Measurements from ENCODE around the gene GIPR. TPM values are rescaled to one million over a fixed set of nuclear protein-coding genes. Genes with fewer than 3 reads are reported as not detected.
"Not testable (repeated sequence)": the region's sequence is repeated elsewhere in the genome, so short reads cannot be mapped to it uniquely, and the experiment has no call there.

The GIPR gene, protein sequence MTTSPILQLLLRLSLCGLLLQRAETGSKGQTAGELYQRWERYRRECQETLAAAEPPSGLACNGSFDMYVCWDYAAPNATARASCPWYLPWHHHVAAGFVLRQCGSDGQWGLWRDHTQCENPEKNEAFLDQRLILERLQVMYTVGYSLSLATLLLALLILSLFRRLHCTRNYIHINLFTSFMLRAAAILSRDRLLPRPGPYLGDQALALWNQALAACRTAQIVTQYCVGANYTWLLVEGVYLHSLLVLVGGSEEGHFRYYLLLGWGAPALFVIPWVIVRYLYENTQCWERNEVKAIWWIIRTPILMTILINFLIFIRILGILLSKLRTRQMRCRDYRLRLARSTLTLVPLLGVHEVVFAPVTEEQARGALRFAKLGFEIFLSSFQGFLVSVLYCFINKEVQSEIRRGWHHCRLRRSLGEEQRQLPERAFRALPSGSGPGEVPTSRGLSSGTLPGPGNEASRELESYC
- 5.0 TPM for total RNA-seq
- long read RNA-seq: 0 reads

DNA sequence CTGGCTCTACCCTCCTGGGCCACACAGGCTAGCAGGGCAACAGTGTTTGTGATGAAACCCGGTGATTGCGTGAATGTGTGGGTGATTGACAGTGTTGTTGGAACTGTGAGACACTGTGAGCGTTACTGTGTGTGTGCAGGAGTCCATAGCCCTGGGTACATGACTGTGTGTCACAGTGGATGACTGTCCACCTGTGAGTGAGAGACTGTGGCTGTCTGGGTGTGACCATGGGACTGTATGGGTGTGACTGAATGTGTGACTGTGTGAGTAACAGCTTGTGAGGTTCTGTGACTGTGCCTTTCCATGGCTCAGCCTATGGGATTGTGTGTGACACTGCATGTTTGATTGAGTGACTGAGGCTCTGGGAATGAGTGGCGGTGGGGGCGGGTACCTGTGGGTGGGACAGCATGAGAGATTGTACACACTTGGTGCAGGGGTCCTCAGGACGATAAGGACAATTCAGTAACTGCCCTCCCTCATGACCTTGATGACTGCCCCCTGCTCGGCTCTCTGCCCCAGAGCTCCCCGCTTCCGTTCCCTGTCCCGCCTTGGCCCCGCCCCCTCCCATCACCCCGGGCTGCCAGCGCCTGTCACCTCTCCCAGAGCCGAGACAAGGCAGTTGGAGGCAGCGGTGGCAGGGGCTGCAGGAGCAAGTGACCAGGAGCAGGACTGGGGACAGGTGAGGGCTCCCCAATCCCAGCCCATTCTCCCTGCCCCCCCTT lies at the start of gene GIPR:
Gene GIPR, plus strand, starts transcription at position 602 of the 722 bp plus-strand sequence. CDS start 1,300 bp downstream, outside the sequence.
- intact Hi-C loops (cut with DNase I): no loop called here
- DNase-seq (ENCODE audit: missing footprints) (peak; percentile 72), ATAC-seq (peak; percentile 66)

DNA sequence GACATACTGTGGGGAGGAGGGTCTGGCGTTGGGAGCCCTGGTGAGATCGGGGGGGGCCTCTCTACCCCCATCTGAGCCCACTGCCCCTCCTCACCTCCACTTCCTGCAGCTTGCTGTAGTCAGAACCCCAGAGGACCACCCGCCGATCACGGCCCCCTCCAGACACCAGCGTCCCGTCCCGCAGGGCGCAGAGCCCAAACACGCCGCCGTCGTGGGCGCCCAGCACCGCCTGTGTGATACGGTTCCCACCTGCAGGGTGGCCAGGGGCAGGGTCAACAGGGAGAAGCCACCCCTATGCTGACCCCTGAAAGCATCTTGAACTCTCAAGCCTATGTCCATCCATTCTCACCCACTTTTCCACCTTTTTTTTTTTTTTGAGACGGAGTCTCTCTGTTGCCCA lies 46.6 kb upstream of the GIPR start:
- no peak for DNase-seq (ENCODE audit: missing footprints)
- ATAC-seq: no peak
- intact Hi-C loops (cut with DNase I): no loop called here

DNA sequence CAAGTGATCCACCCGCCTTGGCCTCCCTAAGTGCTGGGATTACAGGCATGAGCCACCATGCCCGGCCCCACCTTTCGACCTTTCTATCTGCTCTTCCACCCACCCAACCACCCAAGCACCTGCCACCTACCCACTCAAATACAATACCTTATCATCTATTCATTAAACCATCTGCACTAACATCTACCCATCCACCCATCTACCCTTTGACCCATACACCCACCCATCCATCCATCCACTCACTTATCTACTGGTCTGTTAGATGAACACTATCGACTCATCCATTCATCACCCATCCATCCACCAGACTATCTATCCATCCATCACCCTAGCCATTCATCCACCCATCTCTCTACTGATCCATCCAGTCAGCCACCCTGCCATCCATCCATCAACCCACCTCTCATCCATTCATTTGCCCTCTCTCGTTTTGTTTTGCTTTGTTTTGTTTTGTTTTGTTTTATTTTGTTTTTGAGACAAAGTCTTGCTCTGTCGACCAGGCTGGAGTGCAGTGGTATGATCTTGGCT lies 46.0 kb upstream of the GIPR start:
- intact Hi-C loops (cut with DNase I): no loop called here
- no peak for ATAC-seq
- DNase-seq (ENCODE audit: missing footprints): no peak

DNA sequence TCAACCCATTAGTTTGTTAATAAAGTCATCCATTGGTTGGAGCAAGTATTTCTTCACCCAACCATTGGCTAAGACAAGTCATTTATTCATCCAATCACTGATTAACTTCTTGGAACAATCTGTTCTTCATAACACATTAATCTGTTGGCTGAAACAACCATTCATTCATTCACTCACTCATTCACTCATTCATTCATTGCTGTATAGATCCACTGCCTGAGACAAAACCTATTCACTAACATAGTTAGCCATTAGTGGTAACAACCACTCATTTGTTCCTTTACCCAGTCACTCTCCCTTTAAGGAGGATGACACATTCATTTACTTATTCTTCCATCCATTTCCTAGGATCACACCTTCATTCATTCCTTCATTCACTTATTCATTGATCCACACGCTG lies 44.0 kb upstream of the GIPR start:
- ATAC-seq: no peak
- intact Hi-C loops (cut with DNase I): no loop called here
- DNase-seq (ENCODE audit: missing footprints): no peak

DNA sequence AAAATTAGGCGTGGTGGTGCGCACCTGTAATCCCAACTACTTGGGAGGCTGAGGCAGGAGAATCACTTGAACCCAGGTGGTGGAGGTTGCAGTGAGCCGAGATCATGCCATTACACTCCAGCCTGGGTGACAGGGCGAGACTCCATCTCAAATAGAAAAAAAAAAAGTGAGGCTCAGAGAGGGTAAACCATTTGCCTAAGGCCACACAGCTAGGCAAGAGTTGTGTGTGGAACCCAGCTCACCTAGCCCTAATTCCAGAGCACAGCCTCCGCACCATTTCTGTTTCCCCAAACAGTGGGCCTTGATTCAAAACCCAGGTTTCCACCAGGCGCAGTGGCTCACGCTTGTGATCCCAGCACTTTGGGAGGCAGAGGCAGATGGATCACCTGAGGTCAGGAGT lies 39.8 kb upstream of the GIPR start:
- ATAC-seq; DNase-seq (ENCODE audit: missing footprints); intact Hi-C loops (cut with DNase I): not testable (repeated sequence)

DNA sequence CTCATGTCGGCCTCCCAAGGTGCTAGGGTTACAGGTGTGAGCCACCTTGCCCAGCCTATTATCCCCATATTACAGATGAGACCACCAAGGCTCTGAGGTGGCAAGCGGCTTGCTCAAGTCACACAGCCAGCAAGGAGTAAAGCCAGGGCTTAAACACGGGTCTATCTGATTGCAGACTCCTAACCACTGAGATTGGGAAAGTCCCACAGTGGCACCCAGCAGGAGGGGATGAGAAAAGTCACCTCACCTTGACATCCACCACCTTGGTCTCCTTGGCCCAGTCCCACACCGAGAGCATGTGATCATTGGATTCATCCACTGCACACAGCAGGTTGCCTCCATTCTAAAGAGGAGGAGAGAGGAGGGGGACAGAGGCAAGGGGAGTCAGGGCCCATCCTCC lies 38.3 kb upstream of the GIPR start:
- intact Hi-C loops (cut with DNase I): no loop called here

DNA sequence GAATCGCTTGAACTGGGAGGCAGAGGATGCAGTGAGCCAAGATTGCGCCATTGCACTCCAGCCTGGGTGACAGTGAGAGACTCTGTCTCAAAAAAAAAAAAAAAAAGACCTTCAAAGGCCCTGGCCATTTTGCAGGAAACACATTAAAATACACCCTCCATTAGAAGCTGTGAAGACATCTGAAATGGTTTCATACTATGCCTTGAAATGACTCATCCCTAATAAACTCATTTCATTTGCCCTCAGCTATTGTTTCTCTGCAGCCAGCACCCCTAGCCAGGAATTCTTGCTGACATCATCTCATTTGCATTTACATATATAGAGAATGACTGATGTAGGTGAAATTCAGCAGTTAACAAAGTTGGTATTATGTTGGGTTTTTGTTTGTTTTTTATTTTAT lies 37.6 kb upstream of the GIPR start:
- ATAC-seq: no peak
- DNase-seq (ENCODE audit: missing footprints): no peak
- intact Hi-C loops (cut with DNase I): no loop called here

More for the DNA sequence above, 38.3 kb upstream of the GIPR start:
- DNase-seq (ENCODE audit: missing footprints): no peak
- ATAC-seq: no peak

DNA sequence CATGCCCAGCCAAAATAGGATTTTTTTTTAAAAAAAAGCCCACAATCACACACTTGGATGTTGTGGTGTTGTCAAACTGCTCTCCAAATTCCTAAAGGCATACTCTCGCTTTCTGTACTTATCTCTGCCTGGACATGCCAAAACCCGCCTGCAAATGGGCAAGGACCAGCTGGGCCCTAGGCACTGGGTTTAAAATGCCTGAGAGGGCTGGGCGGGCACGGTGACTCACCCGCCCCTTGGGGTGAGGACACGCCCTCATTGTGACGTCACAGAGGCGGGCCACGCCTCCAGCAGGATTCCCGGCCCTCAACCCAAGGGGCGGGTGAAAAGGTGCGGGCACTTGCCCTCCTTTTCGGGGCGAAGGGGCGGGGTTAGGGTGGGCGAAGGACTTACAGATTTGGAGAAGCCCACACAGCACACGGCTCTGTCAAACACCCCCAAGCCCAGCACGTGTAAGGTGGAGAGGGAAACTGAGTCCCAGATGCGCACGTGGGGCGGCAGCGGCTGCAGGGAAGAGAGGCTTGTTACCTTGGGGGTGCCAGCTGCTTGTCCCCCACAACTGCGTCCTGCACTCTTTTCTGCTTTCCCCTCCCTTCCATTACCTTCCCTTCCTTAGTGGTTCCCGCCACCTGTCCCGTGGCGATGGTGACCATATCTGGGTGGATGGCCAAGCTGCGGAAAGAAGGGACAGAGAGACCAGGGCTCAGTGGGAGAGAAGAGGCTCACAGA lies 35.4 kb upstream of the GIPR start:
- DNase-seq (ENCODE audit: missing footprints) (peak; percentile 83), ATAC-seq (peak; percentile 92)
- intact Hi-C loops (cut with DNase I): no loop called here

DNA sequence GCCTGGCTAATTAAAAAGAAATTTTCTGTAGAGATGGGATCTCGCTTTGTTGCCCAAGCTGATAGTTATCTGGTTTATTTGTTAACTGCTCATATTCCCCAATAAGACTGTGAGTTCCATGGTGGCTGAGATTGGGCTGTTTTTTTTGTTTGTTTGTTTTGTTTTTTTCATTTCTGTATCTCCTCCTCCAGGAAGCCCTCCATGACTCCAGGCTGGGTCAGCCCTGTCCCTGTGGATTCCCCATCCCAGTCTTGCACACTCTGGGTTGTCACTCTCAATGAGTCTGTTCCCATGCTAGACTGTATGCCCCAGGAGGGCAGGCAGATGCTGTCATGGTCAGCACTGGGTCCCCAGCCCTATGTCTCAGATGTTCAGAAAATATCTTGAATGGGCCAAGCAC lies 31.7 kb upstream of the GIPR start:
- DNase-seq (ENCODE audit: missing footprints) (no peak), ATAC-seq (no peak)
- intact Hi-C loops (cut with DNase I): no loop called here

DNA sequence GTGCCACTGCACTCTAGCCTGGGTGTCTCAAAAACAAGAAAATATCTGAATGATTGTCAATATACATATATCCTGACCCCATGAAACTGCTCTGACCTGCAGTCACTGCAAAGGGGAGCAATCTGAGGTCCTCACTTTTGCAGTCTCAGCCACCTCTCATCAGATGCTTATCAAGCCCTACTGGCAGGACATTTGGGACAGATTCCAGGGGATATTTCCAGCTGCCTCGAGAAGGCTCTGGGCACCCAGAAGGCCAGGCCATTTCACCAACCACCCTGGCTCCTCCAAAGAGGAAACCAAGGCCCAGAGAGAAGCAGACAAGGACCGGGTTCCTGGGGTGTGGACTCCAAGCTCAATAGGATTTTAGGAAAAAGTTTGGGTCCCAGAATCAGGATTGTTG lies 31.1 kb upstream of the GIPR start:
- DNase-seq (ENCODE audit: missing footprints) (no peak), ATAC-seq (no peak)
- intact Hi-C loops (cut with DNase I): no loop called here

DNA sequence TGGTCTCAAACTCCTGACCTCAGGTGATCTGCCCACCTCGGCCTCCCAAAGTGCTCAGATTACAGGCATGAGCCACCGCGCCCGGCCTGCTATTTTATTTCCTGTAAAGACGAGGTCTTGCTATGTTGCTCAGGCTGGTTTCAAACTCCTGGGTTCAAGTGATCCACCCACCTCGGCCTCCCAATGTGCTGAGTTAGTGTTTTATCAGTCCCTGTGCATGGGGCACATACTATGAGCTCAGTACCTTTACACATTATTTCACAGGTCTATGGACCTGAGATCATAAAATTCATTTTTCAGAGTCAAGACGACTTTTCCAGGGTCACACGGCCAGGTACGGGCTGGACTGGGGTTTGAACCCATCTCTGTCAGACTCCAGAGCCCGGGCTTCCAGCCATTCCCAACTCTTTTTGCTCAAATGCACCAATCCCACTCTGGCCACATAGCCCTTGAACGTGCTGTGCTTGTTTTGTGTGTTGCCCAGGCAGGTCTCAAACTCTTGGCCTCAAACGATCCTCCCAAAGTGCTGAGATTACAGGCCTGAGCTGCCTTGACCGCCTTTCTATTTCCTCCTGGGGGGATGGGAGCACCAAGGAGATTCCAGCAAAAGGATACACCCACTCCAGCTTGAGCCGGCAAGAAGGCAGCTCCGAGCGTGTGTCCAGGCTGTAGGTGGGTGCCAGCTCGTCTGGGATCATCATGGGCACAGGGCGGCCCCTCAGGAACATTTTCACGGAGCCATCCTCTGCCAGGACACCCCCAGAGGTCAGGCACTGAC lies 29.9 kb upstream of the GIPR start:
- ATAC-seq (no peak), DNase-seq (ENCODE audit: missing footprints) (no peak)
- intact Hi-C loops (cut with DNase I): no loop called here

DNA sequence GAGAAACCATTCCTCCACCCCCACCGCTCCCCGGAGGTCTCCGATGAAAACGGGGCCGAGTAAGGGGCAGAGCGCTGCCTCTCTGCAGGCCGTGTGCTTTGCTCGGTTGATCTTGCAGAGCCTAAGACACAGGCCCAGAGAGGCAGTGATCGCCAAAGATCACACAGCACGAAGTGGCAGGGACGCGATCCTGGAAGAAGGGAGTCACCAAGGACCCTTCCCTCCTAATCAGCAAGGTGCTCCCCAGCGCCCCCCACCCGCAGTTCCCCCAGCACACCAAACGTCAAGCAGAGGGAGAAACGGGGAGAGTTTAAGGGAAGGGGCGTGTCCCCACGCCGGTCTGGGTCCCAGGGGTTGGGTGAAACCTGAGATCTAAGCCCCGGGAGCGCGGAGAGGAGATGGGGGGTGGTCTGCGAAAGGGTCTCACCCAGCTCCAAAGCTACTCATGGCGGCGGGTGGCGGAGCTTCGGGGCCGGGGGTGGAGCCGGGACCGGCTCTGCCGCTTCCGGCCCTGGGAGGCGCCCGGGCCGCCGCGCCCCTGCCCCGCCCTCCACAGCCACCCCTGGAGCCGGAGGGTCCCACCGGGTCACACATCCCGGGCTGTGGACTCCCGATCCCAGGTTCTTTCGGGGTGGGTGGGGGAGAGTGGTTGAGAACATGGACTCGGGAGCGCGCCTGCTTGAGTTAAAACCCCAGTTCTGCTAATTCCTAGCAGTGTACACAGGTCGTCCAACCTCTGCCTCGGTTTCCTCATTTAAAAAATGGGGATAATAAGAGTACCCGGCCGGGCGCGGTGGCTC lies 28.9 kb upstream of the GIPR start, which contains the start of gene EML2:
Gene EML2, minus strand, starts transcription at position 468 of the 800 bp plus-strand sequence. Its CDS starts 21 bp downstream, at position 447.
- intact Hi-C loops (cut with DNase I): no loop called here
- ATAC-seq: peak; percentile 53
- DNase-seq (ENCODE audit: missing footprints): peak; percentile 83

DNA sequence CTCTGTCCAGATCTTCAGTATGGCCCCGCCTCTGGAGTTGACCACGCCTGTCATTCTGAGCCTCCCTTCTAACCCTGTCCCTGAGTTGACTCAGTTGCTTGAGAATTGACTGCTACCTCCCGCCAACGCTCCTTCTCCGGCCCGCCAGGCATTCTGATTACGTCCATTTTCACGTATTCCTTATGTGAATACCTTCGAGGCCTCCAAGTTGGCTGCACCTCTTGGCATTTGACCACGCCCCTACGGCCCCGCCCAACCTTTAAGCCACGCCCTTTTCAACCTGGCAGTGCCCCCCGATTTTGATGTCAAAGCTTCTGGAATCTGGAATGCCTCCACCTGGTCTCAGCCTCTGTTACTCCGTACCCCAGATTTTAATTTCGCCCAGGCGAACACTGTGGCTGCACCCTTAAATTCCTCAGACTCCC lies 27.2 kb upstream of the GIPR start:
- DNase-seq (ENCODE audit: missing footprints) (no peak), ATAC-seq (no peak)
- intact Hi-C loops (cut with DNase I): loop anchor here (1.0 to 10.0 kb wide), 4 partner anchors 34 to 216 kb away; partner anchors contain the start of genes ERCC1, PPM1N and RTN2

DNA sequence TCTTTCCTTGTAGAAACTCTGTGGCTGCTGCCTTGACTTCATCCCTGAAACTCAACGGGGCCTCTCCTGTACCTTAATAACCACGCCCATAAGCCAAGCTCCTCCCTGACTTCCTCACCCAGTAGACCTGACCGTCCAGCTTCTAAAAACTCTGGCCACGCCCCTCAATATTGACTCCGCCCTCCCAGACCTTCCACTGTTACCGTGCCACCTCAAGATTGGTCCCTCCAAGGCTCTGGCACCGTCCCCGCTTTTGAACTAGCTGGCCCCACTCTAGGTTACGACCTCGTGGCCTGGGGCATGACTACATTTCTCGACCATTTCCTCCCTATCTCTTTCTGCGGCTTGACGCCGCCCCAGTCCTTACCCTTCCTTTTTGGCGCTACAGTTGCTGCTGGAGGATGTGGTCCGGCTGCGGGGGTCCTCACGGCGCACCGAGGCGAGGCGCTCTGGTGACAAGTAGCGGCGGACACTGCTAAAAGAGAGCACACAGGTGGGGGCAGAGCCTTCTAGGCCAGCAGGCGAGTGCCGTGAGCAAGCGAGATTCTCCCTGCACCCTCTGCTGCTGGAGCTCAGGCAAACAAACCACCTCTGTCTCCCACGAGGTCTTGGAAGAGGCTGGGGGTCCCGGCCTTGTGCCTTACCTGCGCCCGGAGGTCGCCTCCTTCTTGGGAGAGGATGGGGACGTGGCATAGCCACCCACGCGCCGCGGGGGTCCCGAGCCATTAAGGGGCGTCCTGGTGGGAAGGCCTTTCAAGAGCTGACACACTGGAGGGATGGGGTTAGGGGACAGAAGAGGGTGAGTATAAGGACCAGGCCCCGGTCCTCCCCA lies 26.5 kb upstream of the GIPR start:
- intact Hi-C loops (cut with DNase I): loop anchor here (1.0 to 10.0 kb wide), 4 partner anchors 34 to 217 kb away; partner anchors contain the start of genes ERCC1, PPM1N and RTN2
- peak; percentile 83 for DNase-seq (ENCODE audit: missing footprints)
- peak; percentile 51 for ATAC-seq

DNA sequence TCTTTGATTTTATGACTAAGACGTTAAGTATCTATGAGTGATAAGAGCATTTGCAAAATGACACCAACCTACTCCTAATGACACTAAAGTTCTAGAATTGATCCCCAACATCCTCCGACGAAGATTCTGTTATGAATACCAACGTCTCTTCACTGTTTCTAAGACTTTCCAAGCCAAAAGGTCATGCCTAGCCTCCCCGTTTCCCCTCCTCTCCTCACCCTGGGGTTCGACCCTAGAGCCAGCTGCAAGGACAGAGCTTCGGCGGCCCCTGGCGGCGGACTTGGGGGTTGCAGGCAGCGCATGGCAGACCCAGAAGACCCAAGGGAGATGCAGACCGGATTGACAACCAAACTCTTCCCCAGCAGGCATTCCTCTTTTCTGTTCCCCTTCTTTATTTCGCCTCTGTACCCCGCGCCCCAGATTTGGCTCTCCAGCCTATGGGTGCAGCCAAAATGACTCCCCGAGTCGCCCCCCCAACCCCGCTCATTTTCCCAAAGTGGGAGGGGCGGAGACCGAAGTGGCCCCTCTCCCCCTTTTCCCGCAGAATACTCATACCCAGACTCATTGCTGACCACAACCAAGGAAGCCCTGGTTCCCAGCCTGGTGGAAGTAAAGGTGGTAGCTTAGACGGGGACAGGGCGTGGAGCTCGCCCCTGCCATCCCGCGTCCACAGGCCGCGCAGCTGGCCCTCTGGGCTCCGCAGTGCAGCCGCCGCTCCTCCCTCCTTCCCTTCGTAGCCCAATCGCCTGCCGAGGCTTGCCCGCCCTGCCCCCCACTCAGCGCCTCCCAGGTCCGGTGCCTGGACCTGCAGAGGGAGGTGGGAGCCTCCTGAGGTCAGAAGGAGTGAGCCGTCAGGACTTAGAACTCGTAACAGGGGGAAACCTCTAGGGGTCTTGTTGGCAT lies 24.7 kb upstream of the GIPR start:
- peak; percentile 42 for ATAC-seq
- intact Hi-C loops (cut with DNase I): loop anchor here (1.0 to 10.0 kb wide), 4 partner anchors 68 to 218 kb away; partner anchors contain the start of genes ERCC1, PPM1N and RTN2
- peak; percentile 93 for DNase-seq (ENCODE audit: missing footprints)
